ENCODE measurements around the gene PDIA6. TPM values are rescaled to one million over a fixed set of nuclear protein-coding genes. Genes with fewer than 3 reads are reported as not detected.

Gene PDIA6
- total and polyA plus RNA-seq, 2 donors (not counting 1 experiment from before 2014, with no cell fraction given) = 23.8 to 53.8 TPM

DNA sequence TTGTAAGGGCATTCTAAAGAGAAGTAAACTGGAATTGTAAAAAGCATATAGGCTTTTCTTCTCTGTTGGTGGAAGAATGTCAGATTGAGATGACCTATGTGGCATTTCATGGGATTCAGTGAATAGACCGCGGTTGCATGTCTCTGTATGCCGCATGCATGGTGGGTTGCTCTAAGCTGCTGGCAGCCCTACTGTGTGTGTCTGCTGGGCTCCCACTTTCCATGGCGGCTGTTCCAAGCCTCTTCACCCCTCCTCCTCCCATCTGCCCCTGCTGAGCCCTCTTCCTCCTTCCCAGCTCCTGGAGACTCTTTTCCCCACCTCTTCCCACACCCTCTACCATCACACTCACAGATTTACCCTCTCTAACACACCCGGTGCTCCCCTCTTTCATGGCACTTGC lies 78.6 kb downstream of the PDIA6 start:
- Histone ChIP-seq H3K9ac (ENCODE audit: low read length) (no peak overlapping the region), H3K9me3 (ENCODE audit: control extremely low read depth in 1 of 3, control insufficient read depth in 2 of 3, insufficient read depth in 1 of 3, low read length in 2 of 3) (no peaks in the 10 kb centered on the region), H2AFZ (ENCODE audit: insufficient read depth, low read depth, low read length, poor library complexity, severe bottlenecking) (no peak overlapping the region), H3K27me3 (replicated peaks in 1 of 4; ENCODE audit: control extremely low read depth in 1 of 4, control insufficient read depth in 3 of 4, insufficient read depth in 4 of 4, low read length in 3 of 4) (no peaks in the 10 kb centered on the region), H4K20me1 (ENCODE audit: control insufficient read depth, insufficient read depth, low read length, poor library complexity, severe bottlenecking) (no peaks in the 10 kb centered on the region), H3K79me2 (ENCODE audit: control insufficient read depth, insufficient read depth, low read length) (no peaks in the 10 kb centered on the region), H3K4me2 (replicated peaks; ENCODE audit: low read depth, low read length, poor library complexity, severe bottlenecking) (no peak overlapping the region), H3K4me3 (ENCODE audit: control extremely low read depth in 1 of 5, extremely low read depth in 1 of 5, insufficient read depth in 1 of 5, low read depth in 2 of 5, low read length in 4 of 5) (no peak overlapping the region), H3K27ac (ENCODE audit: low read length in 2 of 2) (no peak overlapping the region), H3K36me3 (replicated peaks in 1 of 2; ENCODE audit: control extremely low read depth in 1 of 2, control insufficient read depth in 1 of 2, extremely low read depth in 1 of 2, insufficient read depth in 2 of 2, low read length in 1 of 2) (no peaks in the 10 kb centered on the region), H3K4me1 (ENCODE audit: control insufficient read depth in 2 of 2, insufficient read depth in 2 of 2, low read length in 2 of 2) (no peaks in the 10 kb centered on the region)
- 95% methylated on average over 4 of the region's 5 CpGs for WGBS (ENCODE audit: insufficient coverage)
- Mint-ChIP-seq H3K27ac (no peak overlapping the region), H3K4me3 (no peak overlapping the region), H3K27me3 (no peaks in the 10 kb centered on the region), H3K9me3 (ENCODE audit: insufficient read depth) (no peaks in the 10 kb centered on the region), H3K4me1 (no peaks in the 10 kb centered on the region)
- CTCF ChIA-PET = no interaction called here
- TF ChIP-seq, protein P1, sequence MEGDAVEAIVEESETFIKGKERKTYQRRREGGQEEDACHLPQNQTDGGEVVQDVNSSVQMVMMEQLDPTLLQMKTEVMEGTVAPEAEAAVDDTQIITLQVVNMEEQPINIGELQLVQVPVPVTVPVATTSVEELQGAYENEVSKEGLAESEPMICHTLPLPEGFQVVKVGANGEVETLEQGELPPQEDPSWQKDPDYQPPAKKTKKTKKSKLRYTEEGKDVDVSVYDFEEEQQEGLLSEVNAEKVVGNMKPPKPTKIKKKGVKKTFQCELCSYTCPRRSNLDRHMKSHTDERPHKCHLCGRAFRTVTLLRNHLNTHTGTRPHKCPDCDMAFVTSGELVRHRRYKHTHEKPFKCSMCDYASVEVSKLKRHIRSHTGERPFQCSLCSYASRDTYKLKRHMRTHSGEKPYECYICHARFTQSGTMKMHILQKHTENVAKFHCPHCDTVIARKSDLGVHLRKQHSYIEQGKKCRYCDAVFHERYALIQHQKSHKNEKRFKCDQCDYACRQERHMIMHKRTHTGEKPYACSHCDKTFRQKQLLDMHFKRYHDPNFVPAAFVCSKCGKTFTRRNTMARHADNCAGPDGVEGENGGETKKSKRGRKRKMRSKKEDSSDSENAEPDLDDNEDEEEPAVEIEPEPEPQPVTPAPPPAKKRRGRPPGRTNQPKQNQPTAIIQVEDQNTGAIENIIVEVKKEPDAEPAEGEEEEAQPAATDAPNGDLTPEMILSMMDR (IDR thresholded peaks at IDR 0.05) = no peak
- TF ChIP-seq EZH2 (IDR thresholded peaks at IDR 0.05; ENCODE audit: borderline replicate concordance, insufficient read depth, low read depth, low read length, poor library complexity, severe bottlenecking) = no peak
- DNase-seq = no peak
- POLR2A ChIA-PET = no interaction called here
- intact Hi-C loops (cut with micrococcal nuclease) = no loop called here
- ATAC-seq (ENCODE audit: low read depth) = no peak

DNA sequence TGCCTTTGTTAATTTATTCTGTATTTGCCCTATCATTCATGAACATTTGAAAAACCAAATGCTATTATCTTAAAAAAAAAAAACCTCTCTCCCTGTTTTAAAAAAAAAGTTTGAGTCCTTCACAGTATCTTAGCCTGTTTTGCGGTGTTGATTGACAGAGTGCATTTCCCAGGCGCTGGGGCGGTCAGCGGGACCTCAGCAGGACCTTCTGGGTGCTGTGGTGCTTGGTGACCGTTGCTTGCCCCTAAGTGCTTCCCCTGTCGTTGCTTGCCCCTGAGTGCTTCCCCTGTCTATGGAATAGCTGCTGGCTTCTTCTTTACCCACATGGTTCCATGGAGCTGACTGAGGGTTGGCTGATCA lies 79.0 kb downstream of the PDIA6 start:
- DNase-seq (no peak), ATAC-seq (ENCODE audit: low read depth) (no peak)
- Histone ChIP-seq H3K79me2 (ENCODE audit: control insufficient read depth, insufficient read depth, low read length) (no peaks in the 10 kb centered on the region), H3K4me2 (replicated peaks; ENCODE audit: low read depth, low read length, poor library complexity, severe bottlenecking) (no peak overlapping the region), H4K20me1 (ENCODE audit: control insufficient read depth, insufficient read depth, low read length, poor library complexity, severe bottlenecking) (no peaks in the 10 kb centered on the region), H3K27me3 (replicated peaks in 1 of 4; ENCODE audit: control extremely low read depth in 1 of 4, control insufficient read depth in 3 of 4, insufficient read depth in 4 of 4, low read length in 3 of 4) (no peaks in the 10 kb centered on the region), H3K27ac (ENCODE audit: low read length in 2 of 2) (no peak overlapping the region), H3K4me3 (ENCODE audit: control extremely low read depth in 1 of 5, extremely low read depth in 1 of 5, insufficient read depth in 1 of 5, low read depth in 2 of 5, low read length in 4 of 5) (no peak overlapping the region), H3K4me1 (ENCODE audit: control insufficient read depth in 2 of 2, insufficient read depth in 2 of 2, low read length in 2 of 2) (no peaks in the 10 kb centered on the region), H3K9me3 (ENCODE audit: control extremely low read depth in 1 of 3, control insufficient read depth in 2 of 3, insufficient read depth in 1 of 3, low read length in 2 of 3) (no peaks in the 10 kb centered on the region), H2AFZ (ENCODE audit: insufficient read depth, low read depth, low read length, poor library complexity, severe bottlenecking) (no peak overlapping the region), H3K36me3 (replicated peaks in 1 of 2; ENCODE audit: control extremely low read depth in 1 of 2, control insufficient read depth in 1 of 2, extremely low read depth in 1 of 2, insufficient read depth in 2 of 2, low read length in 1 of 2) (no peaks in the 10 kb centered on the region), H3K9ac (ENCODE audit: low read length) (no peak overlapping the region)
- Mint-ChIP-seq H3K4me3 (no peak overlapping the region), H3K9me3 (ENCODE audit: insufficient read depth) (no peaks in the 10 kb centered on the region), H3K27me3 (no peaks in the 10 kb centered on the region), H3K4me1 (no peaks in the 10 kb centered on the region), H3K27ac (no peak overlapping the region)
- intact Hi-C loops (cut with micrococcal nuclease) = no loop called here
- CTCF ChIA-PET = no interaction called here
- POLR2A ChIA-PET = interaction anchor here (0.7 kb wide), 1 partner anchor 104 kb away, joined by 3 read pairs; no protein-coding TSS in a partner anchor
- TF ChIP-seq, protein P1 (IDR thresholded peaks at IDR 0.05) = no peak
- no peak for TF ChIP-seq EZH2 (IDR thresholded peaks at IDR 0.05; ENCODE audit: borderline replicate concordance, insufficient read depth, low read depth, low read length, poor library complexity, severe bottlenecking)
- 66% methylated on average over 6 of the region's 6 CpGs for WGBS (ENCODE audit: insufficient coverage)

Small RNA genes within 50 kb of the gene (small RNA-seq; reads per million reads assigned to genes)
- gene RNU7-138P (ENCODE audit: insufficient read length, low read depth, low replicate concordance) (not detected), gene RNU7-176P (ENCODE audit: insufficient read length, low read depth, low replicate concordance) (not detected)

Other genes starting within 250 kb of the PDIA6 start
- 20.5 and 27.7 TPM in 2 replicates for gene NOL10, start 122.8 kb downstream of the PDIA6 start, total RNA-seq
- 9.1 and 9.4 TPM in 2 replicates for gene NOL10, start 122.8 kb downstream of the PDIA6 start, polyA plus RNA-seq
- 4.4 and 8.1 TPM in 2 replicates for gene ATP6V1C2, start 91.2 kb downstream of the PDIA6 start, total RNA-seq
- 0.23 and 0.54 TPM in 2 replicates for gene ATP6V1C2, start 91.2 kb downstream of the PDIA6 start, polyA plus RNA-seq
- gene KCNF1, start 99.1 kb upstream of the PDIA6 start, total RNA-seq = not detected in 2 replicates
- not detected in 2 replicates for gene KCNF1, start 99.1 kb upstream of the PDIA6 start, polyA plus RNA-seq

All from B cell (primary cell).